Thyroid gland (tissue), 4 donors: ENCODE data around the gene NME9.

Experiments used
- CTCF ChIP-seq, 6 experiments: fragments of 200-600 bp in 3 of 6; fragments of 450-650 bp in 3 of 6; sonication (generic) in 3 of 6; IDR thresholded peaks; one replicate each; pipeline ENCODE4 v1.5.1; 2016 to 2019; ENCODE audit warnings: antibody characterized with exemption in 6 of 6, mild to moderate bottlenecking in 2 of 6, inconsistent platforms in 1 of 6, moderate library complexity in 1 of 6
- POLR2A ChIP-seq, 2 donors: fragments of 450-650 bp; IDR thresholded peaks; one replicate each; pipeline ENCODE4 v1.6.1; 2017; ENCODE audit warnings: antibody characterized with exemption in 2 of 2, mild to moderate bottlenecking in 2 of 2, moderate library complexity in 1 of 2

- TF ChIP-seq CTCF (IDR thresholded peaks at IDR 0.05) (no peak), POLR2A (IDR thresholded peaks at IDR 0.05) (no peak)
Measured at GRCh38 chr3:138257986-138258385, 71.7 kb downstream of the NME9 start.
